IMR-90 (cell line): ENCODE results near the gene SRCIN1.

Experiments
- CEBPB ChIP-seq: IDR thresholded peaks from 2 replicates; pipeline ENCODE4 v1.6.1; 2012; ENCODE audit warnings: low read depth, low read length, improper control_type of control experiment
- CHD1 ChIP-seq: IDR thresholded peaks from 2 replicates; pipeline ENCODE4 v1.6.1; 2012; ENCODE audit warnings: low read depth, low read length, improper control_type of control experiment
- CTCF ChIP-seq: conservative IDR thresholded peaks from 2 replicates; pipeline ENCODE4 v1.5.1; 2012; ENCODE audit warnings: mild to moderate bottlenecking, low read depth, low read length, improper control_type of control experiment
- ELK1 ChIP-seq: fragments of 150-350 bp; IDR thresholded peaks from 2 replicates; pipeline ENCODE4 v1.6.1; 2016; ENCODE audit warnings: low read depth, mild to moderate bottlenecking, low read length, moderate library complexity, borderline replicate concordance
- FOS ChIP-seq: fragments of 150-350 bp; IDR thresholded peaks from 2 replicates; pipeline ENCODE4 v1.6.1; 2016; ENCODE audit warnings: low read depth, low read length
- MAFK ChIP-seq: IDR thresholded peaks from 2 replicates; pipeline ENCODE4 v1.6.1; 2012; ENCODE audit warnings: low read depth, low read length, improper control_type of control experiment
- MAZ ChIP-seq: IDR thresholded peaks from 2 replicates; pipeline ENCODE4 v1.6.1; 2012; ENCODE audit warnings: low read depth, mild to moderate bottlenecking, low read length, improper control_type of control experiment, moderate library complexity, borderline replicate concordance
- MXI1 ChIP-seq: IDR thresholded peaks from 2 replicates; pipeline ENCODE4 v1.6.1; 2012; ENCODE audit warnings: low read depth, mild to moderate bottlenecking, low read length, moderate library complexity, borderline replicate concordance
- POLR2A ChIP-seq: IDR thresholded peaks from 2 replicates; pipeline ENCODE4 v1.6.1; 2012; ENCODE audit warnings: mild to moderate bottlenecking, low read depth, low read length
- RAD21 ChIP-seq: IDR thresholded peaks from 2 replicates; pipeline ENCODE4 v1.6.1; 2012; ENCODE audit warnings: low read length, improper control_type of control experiment
- RCOR1 ChIP-seq: IDR thresholded peaks from 2 replicates; pipeline ENCODE4 v1.6.1; 2012; ENCODE audit warnings: mild to moderate bottlenecking, low read length, improper control_type of control experiment; ENCODE audit not compliant: insufficient replicate concordance
- RFX5 ChIP-seq: IDR thresholded peaks from 2 replicates; pipeline ENCODE4 v1.8.0; 2012; ENCODE audit warnings: low read depth, mild to moderate bottlenecking, low read length, moderate library complexity
- SMC3 ChIP-seq: fragments of 150-350 bp; IDR thresholded peaks from 2 replicates; pipeline ENCODE4 v1.6.1; 2016; ENCODE audit warnings: low read depth, mild to moderate bottlenecking, antibody characterized with exemption, low read length, moderate library complexity
- USF2 ChIP-seq: fragments of 150-350 bp; IDR thresholded peaks from 2 replicates; pipeline ENCODE4 v1.6.1; 2017; ENCODE audit warnings: mild to moderate bottlenecking, antibody characterized with exemption, low read length, low read depth

GRCh38 chr17:38562903-38563302 is 42.8 kb downstream of the SRCIN1 start:
- no peak for TF ChIP-seq CTCF
- no peak for TF ChIP-seq ELK1
- TF ChIP-seq FOS = no peak
- no peak for TF ChIP-seq MXI1
- no peak for TF ChIP-seq POLR2A
- TF ChIP-seq SMC3 = no peak
- no peak for TF ChIP-seq MAFK
- TF ChIP-seq CHD1 = no peak
- no peak for TF ChIP-seq CEBPB
- TF ChIP-seq MAZ = no peak
- TF ChIP-seq USF2 = no peak
- TF ChIP-seq RFX5 = no peak
- TF ChIP-seq RCOR1 = no peak
- TF ChIP-seq RAD21 = no peak
